Stimulated activated CD4-positive, alpha-beta T cell treated with anti-CD3 and anti-CD28 coated beads, TNF-alpha, amount 100 ng/mL, for 24 hours (primary cell): ENCODE data around the gene ACADSB.

Experiments
- DNase-seq, 3 experiments: peaks; one replicate each; pipeline ENCODE4 v3.0.0-alpha.2; 2020; ENCODE audit warnings: low read depth in 3 of 3

ACADSB gene

DNA sequence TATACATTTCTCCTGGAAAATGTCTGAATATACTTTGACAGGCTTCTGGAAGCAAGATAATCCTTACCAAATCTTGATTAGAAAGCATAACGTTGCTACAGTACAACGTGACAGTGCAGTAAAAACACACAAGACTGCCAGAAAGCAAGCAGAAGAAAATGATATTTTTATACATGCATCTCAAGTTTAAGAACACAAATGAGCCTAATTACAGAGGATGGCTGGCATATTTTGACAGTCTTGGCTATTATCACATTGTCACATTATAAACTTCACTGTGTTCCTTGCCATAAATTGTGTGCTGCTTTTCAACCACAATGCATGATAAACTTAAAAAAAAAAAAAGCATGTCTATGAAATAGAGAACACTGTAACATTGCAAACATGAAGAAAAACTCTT is 4.5 kb upstream of the ACADSB start:
- DNase-seq: no peak

DNA sequence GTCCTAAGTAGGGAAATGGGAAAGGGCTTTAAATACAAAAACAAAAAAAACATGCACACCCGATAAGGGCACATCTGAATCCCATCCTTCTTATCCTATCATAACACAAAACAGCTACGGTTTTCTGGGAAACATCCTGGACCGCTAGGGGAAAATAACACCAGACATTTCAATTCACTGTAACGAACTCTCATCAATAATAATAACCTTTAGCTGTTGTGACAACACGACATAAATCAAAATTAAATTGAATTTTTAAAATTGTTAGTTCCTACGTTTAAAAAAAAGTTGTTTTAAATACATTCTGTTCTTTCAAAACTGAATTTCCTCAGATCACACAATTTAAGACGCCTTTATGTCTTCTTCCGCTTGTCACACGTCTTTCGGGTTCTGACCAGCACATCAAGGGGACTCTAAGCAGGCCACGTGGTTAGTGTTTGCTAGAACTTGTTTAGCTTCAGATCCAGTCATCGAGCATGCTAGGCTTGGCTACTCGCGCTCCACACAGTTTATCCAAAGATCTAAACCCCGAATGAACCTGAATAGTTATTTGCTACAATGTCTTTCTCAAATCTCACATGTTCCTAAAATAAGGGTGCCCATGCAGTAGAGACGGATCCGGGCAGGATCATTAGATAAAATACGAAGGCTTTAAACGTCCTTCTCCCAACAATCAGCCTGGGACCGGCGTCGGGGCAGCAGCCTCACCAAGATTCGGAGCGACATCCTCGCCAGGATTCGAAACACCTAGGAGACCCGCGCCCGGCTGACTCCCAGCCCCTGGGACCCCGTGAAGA is 1.1 kb upstream of the ACADSB start:
- peak in 2 of 3 experiments; percentile 11 to 20 for DNase-seq

DNA sequence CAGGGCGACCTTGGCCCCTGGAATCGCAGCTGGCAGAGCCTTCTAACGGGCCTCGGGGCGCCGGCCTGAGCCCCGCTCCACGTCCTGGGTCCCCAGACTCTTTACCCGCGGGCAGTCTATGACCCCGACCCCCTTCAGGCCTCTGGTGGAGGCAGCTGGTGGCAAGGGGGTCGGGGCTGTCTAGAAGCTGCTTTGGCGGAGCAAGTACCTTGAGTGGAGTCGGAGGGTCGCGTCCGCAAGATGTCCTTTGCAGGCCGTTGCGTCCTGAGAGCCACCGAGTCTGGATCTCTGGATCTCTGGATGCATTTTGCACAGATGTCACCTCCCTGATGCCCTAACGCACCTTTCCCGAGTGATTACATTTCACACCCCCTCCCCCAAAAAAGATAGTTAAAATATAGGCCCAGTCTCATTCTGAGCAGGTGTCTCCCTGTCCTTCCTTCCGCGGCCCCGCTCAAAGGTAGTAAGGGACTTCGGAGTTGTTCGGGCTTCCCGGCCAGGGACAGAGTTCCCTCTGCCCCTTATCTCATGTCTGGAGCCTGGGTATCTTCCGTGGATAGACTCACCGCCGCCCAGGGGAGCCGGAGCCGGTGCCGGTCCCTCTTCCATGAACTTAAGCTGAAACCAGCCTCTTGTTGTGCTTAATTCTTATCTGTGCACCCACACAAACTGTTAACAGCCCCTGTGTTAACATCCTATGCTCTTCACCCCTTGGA is 457 bp downstream of the ACADSB start:
- no peak for DNase-seq

DNA sequence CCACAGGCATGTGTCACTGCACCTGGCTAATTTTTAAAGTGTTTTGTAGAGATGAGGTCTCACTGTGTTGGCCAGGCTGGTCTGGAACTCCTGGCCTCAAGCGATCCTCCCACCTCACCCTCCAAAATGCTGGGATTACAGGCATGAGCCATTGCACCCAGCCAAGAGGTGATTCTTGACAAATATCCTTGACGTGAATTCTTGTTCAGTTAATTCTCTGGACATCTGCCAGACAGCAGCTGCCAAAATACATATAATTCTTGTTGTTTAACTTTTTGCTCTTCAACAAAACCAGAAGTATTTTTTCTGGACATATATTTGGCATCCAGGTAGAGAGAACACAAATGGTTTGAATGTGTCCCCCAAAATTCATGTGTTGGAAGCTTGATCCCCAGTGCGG is 3.2 kb downstream of the ACADSB start:
- no peak for DNase-seq

DNA sequence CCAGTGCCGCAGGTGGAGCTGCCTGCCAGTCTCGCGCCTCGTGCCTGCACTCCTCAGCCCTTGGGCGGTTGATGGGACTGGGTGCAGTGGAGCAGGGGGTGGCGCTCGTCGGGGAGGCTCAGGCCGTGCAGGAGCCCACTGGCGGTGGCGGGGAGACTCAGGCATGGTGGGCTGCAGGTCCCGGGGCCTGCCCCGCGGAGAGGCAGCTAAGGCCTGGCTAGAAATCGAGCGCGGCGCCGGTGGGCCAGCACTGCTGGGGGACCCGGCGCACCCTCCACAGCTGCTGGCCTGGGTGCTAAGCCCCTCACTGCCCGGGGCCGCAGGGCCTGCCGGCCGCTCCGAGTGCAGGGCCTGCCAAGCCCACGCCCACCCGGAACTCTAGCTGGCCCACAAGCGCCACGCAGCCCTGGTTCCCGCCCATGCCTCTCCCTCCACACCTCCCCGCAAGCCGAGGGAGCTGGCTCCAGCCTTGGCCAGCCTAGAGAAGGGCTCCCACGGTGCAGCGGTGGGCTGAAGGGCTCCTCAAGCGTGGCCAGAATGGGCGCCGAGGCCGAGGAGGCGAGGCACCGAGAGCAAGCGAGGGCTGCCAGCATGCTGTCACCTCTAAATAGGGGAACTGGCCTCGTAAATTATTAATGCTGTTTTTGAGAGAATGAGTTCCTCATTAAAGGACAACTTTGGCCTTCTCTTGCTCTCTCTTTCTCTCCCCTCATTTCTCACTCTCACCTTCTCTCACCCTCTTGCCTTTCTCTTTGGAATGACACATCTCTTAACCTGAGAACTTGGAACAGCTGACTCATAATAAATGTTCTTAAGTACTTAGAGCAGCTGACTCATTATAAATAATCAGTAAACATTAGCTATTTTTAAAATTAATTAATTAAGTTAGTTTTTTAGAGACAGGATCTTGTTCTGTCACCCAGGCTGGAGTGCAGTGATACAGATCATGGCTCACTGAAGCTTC is 4.9 kb downstream of the ACADSB start:
- DNase-seq: no peak

DNA sequence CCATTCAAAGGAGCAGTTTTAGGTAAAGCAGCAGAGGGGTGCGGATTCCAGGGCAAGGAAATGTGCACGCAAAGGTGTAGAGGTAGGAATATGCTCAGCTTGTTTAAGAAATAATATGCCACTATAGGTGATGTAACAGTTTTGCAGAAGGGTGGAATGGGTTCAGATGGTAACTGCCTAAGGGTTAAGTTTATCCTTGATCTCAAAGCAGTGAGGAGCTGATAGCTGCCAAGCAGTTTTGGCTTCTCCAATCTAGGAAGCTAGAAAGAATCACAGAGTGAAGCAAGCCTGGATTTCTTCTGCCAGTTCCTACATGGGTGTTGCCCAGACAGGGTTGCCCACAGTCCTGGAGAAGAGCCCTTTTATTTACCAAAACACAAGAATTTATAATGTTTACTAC is 6.0 kb downstream of the ACADSB start:
- no peak for DNase-seq

DNA sequence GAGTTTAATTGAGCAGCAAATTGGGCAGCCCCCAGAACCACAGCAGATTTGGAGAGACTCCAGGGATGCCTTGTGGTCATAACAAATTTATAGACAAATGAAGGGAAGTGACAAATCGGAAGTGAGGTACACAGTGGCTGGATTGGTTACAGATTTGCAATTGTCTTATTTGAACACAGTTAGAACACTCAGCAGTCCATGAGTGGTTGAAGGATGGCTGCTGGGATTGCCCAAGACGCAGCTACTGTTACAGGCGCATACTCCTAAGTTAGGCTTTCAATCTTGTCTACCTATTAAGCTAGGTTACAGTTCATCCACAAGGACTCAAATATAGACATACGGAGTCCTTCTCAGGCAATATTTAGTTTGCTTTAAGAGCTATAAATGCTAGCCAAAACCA is 7.4 kb downstream of the ACADSB start:
- no peak for DNase-seq

DNA sequence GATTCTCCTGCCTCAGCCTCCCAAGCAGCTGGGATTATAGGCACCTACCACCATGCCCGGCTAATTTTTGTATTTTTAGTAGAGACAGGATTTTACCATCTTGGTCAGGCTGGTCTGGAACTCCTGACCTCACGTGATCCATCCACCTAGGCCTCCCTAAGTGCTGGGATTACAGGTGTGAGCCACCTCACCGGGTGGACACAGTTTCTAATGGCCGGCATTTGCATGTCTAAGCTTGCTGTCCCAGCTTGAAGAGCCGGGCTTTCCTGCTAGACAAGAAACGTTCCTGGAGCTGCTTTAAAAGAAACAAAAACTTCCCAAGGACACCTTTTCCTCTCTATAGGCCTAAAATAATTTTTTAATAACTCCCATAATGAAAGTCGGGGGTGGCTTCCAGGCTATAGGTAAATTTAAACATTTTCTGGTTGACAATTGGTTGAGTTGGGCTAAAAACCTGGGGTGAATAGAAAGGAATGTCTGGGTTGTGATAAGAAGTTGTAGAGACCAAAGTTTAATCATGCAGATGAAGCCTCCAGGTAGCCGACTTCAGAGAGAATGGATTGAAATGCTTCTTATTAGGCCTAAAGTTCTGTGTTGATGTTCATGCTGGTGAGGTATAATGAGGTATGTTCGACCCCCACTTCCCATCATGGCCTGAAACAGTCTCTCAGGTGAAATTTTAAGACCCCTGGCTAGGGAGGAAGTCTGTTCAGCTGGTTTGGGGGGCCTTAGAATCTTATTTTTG is 8.8 kb downstream of the ACADSB start:
- DNase-seq: no peak

DNA sequence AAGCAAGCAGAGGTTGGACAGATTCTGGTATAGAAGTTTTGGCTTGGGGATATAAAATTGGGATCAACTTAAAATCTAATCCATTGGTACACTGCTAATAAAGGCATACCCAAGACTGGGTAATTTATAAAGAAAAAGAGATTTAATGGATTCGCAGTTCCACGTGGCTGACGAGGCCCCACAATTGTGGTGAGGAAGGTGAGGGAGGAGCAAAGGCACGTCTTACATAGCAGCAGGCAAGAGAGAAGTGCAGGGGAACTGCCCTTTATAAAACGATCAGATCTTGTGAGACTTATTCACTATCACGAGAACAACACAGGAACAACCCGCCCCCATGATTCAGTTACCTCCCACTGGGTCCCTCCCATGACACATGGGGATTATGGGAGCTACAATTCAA is 9.7 kb downstream of the ACADSB start:
- DNase-seq: no peak

DNA sequence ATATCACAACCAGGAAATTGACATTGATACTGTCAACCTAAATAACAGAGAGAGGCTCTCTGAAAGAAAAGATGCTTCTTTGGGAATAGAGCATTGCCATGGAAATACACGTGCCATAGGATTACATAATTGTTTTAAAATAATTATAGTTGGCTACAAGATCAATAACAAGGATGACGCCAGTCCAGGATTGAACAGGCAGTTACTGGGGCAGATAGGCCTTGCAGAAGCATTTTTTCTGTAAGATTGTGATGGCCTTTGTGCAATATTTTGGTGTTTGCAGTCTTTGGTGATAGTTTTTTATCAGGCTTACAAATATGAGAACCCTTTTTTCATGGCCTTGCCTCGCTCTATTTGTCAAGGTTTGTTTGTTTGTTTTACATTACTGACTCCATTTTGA is 10.5 kb downstream of the ACADSB start:
- DNase-seq: no peak

DNA sequence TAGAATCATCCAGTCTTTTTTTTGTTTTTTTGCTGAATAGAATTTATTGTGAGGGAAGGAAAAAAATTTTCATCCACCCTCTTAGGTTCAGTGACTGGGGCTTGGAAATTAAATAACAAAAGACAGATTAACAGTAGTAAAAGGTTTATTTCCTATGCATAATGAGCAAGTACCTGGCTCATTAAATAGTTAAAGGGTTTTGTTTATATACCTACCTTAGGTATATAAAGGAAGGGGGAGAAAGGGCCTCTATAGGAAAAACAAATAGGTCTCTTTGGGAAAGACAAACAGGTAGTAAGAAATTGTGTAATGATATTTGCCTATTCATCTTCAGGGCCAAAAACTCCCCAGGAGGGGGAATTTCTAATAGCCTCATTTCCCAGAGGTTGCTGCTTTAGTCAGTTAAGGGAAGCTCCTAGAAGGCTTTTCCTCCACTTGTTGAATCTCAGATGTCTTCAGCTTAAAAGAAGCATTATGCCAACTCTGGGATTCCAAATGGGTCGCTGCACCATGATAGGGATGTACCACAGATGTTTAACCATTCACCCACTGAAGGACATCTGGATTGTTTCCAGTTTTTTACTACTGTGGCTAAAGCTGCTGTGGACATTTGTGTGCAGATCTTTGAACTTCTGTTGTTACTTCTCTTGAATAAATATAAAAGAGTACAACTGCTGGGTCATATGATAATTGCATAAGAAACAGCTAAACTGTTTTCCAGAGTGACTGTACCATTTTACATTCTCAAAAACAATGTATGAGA is 11.3 kb downstream of the ACADSB start:
- DNase-seq: no peak

DNA sequence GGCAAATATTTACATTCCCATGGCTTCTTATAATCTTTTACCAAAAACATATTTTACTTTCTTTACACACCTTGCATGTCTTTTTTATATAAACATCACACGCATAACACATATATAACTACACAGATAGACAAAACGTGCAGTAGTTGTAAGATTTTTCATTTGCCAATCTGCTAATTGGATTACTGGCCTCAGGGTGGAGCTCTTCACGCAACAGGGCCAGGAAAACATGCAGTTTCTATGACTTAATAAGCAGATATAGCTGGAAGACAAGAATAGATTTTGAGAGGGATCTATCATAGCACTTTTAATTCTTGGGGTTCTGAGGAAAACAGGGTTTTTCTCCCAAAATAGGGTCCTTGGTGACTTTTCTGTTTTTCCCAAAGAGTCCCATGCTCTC is 12.7 kb downstream of the ACADSB start:
- no peak for DNase-seq

DNA sequence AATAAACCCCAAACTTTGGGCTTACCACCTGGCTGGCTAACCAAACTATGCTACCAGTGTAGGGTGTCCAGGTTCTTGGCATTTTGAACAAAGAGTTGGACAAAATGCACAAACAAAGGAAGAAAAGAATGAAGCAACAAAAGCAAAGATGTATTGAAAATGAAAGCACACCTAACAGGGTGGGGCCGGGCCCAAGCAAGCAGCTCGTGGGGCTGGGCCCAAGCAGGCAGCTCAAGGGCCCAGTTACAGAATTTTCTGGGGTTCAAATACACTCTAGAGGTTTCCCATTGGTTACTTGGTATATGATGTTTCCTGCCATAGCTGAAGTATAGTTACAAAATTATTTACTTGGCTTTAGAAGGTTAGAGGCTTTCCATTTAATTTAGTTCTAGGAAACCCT is 15.7 kb downstream of the ACADSB start:
- no peak for DNase-seq

DNA sequence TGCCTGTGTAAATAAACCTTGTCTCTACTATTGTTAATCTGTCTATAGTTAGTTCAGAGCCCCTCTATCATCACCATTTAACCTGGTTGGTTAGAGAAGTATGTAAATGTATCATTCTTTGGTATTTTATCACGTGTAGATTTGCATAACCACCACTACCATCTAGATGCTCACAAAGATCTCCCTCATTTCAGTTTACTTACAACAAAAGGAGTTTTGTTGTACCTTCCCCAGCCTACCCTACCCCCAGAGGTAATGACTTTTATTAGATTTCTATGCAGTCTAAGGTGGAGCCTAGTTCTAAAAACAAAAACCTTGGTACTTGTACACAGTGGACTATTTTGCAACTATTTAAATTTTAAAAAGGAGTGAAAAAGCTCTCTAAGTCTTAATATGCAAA is 17.5 kb downstream of the ACADSB start:
- DNase-seq: no peak

DNA sequence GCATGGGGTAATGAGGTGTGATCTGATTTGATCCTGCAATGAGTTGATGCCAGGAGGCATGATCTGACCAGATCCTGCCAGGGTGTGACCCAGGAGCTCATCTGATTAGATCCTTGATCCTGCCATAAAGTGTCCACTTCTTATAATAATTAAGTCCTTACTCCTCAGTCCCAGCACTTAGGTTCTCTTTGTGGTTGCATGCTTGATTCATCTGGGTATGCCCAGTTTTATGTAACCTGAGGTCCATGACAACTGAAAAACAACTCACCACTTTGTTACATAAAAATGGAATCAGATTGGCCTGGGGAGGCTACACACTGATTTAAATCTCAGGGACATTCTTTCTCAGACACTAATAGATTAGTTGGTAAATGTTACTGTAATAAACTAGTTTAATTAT is 19.1 kb downstream of the ACADSB start:
- no peak for DNase-seq

DNA sequence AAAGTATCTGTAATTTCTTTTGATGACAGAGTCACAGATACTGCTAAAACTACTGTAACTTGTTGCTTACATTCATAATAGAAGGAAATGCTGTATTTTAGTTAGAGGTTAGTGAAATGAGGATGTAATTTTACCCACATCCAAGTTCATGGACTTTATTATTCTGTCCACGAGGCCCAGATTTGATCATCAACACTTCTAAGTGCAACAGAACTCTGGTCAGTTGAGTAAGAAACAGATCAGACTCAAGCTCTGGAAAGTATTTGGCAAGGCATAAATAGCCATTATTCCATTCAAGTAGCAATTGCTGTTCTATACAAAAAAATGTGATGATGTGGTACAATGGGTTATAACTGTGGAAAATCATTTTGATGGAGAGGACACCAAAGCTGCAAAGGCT is 22.3 kb downstream of the ACADSB start:
- no peak for DNase-seq

DNA sequence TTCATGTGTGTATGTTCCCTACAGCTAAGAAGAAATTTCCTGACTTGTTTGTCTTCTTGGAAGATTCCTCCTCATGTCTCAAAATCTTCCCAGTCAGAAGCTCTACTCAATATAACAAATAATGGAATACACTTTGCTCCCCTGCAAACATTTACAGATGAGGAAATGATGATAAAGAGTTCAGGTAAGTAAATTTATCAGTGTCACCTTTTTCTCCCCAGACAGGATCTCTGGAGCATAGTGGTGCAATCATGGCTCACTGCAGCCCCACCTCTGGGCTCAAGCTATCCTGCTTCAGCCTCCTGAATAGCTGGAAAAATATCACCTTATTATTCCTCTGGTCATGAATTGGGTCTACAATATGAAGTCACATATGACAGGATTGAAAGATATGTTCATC is 25.5 kb downstream of the ACADSB start:
- no peak for DNase-seq

DNA sequence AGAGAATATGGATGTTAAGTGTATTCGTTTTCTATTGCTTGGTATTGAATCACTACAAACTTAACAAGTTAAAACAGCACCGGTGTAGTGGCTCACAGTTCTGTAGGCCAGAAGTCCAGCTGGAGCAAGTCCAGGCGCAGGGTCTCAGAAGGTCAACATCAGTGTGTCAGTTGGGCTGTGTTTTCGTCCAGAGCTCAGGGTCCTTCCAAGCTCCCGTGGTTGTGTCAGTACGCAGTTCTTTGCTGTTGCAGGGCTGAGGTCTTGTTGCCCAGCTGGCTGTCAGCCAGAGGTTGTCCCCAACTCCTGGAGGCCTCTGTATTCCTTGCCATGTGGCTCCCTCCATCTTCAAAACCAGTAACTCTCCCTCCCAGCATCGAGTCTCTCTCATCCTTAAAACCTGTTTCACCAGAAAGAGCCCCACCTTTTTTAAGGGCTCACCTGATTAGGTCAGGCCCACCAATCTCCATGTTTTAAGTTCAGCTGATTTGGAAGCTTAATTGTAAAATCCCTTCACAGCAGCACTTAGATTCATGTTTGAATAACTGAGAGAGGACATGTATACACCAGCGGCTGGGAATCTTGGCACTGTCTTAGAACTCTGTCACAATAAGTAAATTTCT is 26.8 kb downstream of the ACADSB start:
- DNase-seq: no peak

DNA sequence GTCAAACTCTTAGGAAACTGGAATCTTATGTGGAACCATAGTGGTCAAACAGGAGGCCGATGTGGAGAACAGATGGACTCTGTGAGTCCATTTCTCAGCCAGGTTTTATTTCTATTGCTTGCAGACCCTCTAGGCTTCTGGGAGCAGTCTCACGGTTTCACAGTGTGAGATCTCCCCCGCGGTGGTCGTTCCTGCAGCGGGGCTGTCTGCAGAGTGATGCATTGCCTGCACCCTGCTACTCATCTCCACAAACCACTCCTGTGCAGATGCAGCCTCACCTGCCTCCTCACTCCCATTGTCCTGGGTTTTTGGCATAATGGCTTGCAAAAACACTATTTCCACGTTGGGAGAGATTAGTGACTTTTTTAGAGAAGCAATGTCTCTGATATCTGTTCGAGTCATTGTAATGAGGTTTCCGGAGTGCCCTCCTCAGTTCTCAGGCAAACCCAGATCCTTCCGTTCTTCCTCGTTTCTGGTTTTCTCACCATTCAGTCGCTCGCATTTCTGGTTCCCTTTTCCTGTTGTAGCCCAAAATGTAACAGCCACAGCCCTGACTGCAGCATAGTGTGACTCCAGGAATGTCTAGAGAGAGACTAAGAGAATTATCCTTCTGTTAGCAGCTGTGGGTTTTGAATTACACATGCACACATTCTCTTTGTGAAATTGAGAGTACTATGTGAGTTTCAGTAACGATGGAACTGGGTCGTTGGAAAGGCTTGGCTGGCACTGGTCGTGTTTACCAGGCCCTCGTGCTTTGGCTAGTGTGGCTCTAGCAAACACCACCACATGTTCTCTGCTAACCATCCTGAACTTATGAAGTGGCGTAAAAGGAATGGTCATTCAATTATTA is 30.2 kb downstream of the ACADSB start:
- no peak for DNase-seq

DNA sequence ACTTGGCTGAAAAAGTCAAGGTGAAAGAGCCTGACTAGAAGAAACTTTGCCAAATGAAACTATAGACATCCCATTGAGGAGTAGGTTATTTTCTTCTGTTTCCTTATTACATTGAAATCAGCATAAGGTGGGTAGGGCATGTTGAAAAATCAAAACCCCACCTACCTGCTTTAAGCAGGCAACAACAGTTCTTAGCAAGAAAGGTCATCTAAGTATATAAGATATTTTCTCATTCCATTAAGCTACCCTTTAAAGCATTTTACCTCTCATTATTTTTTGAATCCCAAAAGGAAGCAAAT is 30.8 kb downstream of the ACADSB start:
- no peak for DNase-seq
